ENCODE data around the gene EFHD1.

Gene EFHD1, protein sequence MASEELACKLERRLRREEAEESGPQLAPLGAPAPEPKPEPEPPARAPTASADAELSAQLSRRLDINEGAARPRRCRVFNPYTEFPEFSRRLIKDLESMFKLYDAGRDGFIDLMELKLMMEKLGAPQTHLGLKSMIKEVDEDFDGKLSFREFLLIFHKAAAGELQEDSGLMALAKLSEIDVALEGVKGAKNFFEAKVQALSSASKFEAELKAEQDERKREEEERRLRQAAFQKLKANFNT

DNA sequence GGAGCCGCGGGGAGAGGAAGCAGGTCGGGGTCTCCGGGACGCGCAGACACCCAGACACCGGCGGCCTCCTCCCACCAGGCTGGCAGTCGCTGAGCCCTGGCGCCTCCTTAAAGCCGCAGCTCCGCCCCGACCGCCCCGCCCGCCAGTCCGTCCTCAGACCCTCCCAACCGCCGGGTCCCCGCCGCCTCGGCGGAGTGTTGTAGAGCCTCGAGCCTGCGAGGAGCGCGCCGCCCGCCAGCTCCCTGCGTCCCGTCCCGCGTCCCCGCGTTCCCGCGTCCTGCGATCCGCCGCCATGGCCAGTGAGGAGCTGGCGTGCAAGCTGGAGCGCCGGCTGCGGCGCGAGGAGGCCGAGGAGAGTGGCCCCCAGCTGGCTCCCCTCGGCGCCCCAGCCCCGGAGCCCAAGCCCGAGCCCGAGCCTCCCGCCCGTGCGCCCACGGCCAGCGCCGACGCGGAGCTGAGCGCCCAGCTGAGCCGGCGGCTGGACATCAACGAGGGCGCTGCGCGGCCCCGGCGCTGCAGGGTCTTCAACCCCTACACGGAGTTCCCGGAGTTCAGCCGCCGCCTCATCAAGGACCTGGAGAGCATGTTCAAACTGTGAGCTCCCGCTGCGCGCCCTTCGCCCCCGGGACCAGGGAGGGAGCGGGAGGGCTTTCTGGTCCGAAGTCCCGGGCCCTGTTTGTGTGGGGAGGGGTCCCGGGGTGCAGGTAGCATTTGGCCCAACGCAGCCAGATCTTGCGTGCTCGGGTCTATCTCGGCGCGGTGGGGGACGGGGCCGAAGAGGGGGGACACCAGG lies at the start of gene EFHD1:
TSS of gene EFHD1 (plus strand) at position 192 of the 793 bp plus-strand sequence. CDS start at position 293, 101 bp downstream.
- peak; percentile 89 for DNase-seq

GRCh38 chr2:232584238-232584637 lies 49.2 kb upstream of the EFHD1 start:
- DNase-seq = no peak

- DNase-seq = no peak
These were observed 46.4 kb upstream of the EFHD1 start for GRCh38 chr2:232586943-232587505.

DNA sequence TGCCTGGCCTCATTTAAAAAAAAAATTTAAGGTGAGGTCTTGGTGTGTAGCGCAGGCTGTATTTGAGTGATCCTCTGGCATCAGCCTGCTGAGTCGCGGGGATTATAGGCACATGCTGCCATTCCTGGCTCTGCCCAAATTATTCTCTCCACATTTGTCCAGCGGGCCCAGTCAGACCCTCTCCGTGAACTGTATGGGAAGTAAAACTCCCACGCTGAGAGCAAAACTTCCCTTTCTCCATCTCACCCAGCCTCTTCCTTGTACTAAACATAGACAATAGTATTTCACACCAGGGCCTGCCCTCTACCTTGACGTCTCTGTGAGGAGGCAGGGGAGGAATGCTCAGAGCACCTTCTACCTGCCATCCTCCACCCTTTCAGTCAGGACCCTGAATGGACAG lies 45.9 kb upstream of the EFHD1 start:
- no peak for DNase-seq

- DNase-seq = no peak
These were observed 45.4 kb upstream of the EFHD1 start for GRCh38 chr2:232588031-232588430.

DNA sequence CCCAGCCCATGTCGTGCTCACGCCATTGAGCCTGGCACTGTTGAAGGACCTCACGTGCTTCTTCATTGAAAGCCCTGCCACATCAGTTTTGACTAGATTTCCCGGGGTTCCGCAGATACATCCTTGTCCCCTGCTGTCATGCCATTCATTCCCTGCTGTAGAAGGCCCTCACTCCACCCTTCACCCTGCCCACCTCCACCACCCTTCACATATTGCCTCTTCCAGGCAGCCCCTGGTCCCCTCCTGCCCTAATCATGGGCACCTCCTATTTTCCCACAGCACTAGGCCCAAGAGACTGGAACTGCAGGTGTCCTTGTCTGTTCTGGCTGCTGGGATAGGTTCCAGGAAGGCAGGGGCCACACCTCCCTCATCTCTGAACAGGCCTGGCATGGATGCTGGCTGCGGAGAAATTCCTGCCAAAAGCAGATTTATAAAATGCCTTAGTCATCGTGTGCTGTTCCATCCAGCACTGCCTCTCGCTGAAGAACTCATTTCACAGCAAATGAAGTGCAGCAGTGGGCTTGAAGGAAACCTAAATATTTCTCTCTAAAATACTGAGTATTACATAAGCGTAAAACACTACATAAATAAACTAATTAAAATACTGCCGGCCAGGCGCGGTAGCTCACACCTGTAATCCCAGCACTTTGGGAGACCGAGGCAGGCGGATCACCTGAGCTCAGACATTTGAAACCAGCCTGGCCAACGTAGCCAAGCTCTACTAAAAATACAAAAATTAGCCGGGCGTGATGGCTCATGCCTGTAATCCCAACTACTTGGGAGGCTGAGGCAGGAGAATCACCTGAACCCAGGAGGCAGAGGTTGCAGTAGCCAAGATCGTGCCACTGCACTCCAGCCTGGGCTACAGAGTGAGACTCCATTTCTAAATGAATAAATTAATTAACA lies 44.5 kb upstream of the EFHD1 start:
- no peak for DNase-seq

DNA sequence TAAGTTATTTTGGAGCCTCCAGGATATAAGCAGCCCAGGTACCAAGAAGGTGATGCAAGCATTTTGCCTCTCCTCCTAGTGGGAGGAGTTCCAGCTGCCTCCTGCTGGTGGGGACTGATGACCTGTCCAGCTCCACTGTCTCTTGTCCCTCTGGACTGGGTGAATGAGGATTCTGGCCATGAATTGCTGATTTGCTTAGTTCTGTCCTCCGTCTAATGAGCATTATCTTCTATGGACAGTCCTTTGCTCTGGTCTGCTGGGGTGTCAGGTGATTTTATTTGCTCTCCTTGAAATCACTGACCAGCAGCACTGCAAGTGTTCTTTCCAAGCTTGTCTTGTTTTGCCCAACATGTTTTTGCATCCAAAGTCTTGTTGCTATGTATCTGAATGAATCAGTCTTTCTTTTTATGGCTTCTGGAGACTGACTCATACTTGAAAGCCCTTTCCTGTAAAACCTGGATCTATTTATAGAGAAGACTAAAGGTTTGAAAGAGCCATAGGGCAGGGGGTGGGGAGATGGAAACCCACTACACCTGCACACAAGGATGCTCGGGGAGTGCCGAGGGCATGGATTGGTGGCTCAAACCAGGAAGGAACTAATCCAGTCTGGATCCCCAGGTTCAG lies 40.5 kb upstream of the EFHD1 start:
- DNase-seq = no peak

DNA sequence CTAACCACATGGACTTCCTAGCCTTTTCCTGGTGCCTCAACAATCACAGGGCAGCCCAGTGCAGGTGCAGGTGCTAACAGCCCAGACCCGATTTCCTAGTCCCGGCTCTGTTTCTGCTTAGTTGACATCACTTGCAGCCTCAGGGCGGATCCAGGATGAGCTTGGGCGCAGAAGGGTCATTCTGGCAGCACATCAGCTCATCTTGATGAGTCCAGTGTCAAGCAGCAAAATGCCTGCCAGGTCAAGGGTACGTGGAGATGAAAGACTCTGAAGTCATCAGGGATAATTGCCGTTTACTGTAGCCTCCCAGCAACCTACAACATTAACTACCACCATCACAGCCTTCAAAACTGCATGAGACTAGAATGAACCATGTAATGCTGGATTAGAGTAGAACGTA lies 39.4 kb upstream of the EFHD1 start:
- no peak for DNase-seq

DNA sequence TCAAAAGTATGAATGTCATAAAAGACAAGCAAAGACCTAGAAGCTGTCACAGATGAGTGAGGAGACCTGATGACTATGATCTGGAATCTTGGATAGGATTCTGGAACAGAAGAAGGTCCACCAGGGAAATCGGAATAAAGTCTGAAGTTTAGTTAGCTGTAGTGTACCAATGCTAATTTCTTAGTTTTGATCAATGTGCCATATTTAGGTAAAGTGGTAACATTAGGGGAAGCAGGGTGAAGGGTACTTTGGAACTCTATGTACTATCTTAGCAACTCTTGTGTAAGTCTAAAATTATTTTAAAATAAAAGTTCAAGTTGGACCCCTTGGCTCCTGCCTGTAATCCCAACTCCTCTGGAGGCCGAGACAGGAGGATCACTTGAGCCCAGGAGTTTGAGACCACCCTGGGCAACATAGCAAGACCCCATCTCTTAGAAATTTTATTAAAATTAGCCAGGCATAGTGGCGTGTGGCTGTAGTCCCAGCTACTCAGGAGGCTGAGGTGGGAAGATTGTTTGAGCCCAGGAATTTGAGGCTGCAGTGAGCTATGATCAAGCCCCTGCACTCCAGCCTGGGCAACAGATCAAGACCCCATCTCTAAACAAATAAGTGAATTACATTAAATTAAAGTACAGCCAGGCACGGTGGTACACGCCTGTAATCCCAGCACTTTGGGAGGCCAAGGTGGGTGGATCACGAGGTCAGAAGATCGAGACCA lies 35.9 kb upstream of the EFHD1 start:
- no peak for DNase-seq

- DNase-seq = no peak
These were observed 35.1 kb upstream of the EFHD1 start for GRCh38 chr2:232598293-232598692.

GRCh38 chr2:232600053-232600773 lies 33.2 kb upstream of the EFHD1 start:
- peak; percentile 13 for DNase-seq

GRCh38 chr2:232603283-232603682 lies 30.1 kb upstream of the EFHD1 start:
- DNase-seq = no peak

DNA sequence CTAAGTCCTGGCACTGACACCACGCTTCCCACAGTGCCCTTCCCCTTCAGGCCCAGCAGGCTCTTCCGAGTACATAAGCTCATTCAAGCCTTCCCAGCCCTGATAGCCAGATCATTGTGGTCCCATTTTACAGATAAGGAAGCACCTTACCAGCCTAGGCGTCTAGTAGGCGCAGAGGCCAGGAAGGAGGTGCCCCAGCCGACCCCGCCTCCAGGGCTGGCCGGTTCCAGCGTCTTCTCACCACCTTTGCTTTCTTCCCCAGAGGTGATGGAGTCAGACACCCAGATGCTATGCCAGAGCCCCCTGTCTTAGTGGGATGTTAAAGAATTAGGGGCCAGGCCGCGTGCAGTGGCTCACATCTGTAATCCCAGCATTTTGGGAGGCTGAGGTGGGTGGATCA lies 28.9 kb upstream of the EFHD1 start:
- DNase-seq = no peak

- DNase-seq = no peak
These were observed 26.4 kb upstream of the EFHD1 start for GRCh38 chr2:232607011-232607410.

DNA sequence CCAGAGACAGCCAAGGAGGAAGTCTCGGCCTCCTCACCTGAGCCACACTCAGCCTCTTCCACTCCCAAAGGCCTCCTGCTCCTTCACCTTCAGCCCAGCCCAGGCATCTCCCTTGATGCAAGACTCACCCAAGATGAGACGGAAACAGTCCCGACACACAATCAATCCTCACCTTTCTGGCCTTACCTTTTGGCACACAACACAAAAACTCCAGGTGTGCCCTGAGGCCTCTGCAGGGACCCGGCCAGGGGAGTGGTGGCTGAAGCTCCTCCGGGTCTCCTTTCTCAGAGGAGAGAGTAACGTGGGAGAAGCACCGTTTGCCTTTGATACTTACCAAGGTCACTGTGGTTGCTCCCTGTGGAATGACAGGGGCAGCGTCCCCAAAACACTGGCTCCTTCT lies 23.8 kb upstream of the EFHD1 start:
- DNase-seq = no peak

DNA sequence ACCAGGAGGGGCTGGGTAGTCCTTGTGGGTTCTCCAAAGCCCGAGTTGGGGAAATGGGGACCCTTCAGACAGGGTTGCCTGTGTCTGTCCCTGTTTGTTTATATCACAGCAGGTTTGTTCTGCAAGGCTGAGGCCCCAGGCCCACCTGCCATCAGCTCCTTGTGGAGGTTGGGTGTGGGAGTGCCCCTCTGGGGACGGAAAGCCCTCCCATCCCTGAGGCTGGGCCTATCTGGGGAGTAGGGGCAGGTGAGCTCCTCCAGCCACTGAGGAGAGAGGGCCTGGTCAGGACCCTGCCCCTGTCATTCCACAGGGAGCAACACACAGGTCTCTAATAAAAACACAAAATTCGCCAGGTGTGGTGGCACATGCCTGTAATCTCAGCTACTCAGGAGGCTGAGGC lies 23.3 kb upstream of the EFHD1 start:
- DNase-seq = no peak

- no peak for DNase-seq
These were observed 22.3 kb upstream of the EFHD1 start for GRCh38 chr2:232611061-232611460.

- DNase-seq = peak; percentile 33
These were observed 21.7 kb upstream of the EFHD1 start for GRCh38 chr2:232611559-232612218.

GRCh38 chr2:232613538-232614134 lies 19.8 kb upstream of the EFHD1 start:
- no peak for DNase-seq

GRCh38 chr2:232615339-232615738 lies 18.1 kb upstream of the EFHD1 start:
- no peak for DNase-seq

Data from eye (tissue), 1 donor.